ENCODE results near the gene DDC.
A peak's percentile ranks its signal among the peaks of the same experiment; 100 is the strongest.
"Not testable (repeated sequence)": the region's sequence is repeated elsewhere in the genome, so short reads cannot be mapped to it uniquely, and the experiment has no call there.

The DDC gene

GRCh38 chr7:50479743-50480517 is 85.3 kb downstream of the DDC start:
- no peak for DNase-seq

DNA sequence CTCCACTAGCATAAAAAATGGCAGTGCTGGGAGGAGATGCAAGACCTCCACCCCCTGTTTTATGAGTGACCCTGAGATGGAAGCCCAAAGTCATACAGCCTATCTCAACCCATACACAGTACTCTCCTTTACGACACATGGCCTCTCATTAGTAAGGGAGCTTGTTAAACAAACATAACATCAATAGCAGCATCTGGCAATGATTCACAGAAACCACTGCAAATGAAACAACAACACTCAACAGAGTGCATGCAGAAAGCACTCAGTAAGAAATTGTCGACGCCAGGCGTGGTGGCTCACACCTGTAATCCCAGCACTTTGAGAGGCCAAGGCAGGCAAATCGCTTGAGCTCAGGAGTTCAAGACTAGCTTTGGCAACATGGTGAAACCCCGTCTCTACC is 87.6 kb downstream of the DDC start:
- no peak for DNase-seq

DNA sequence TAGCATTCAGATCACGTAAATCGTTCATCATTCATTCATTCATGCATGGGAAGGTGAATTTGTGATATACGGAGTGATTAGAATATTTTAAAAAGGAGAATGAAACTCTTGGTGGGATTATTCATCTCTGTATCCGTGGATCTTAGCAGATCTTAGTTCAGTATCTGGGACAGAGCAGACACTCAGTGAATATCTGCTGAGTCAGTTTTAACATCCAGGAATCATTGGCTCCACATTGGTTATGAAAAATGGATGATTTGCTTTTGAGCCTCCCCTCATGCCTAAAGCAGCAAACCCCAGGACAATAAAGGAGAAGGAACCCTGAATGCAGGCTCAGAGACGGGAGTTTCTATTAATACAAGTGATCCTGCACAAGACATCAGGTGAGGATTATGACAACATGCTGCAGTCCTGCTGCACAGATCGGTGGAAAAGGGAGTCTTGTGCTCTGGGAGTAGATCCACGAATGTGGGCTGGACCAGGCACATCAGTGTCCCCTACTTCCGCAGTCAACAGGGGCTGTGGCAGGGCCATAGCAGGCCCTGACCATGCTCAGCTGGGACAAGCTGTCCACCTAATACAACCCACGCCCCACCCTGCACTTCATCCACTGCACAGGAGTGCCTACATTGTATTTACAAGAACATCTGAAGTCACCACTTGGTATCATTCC is 88.1 kb downstream of the DDC start:
- no peak for DNase-seq

DNA sequence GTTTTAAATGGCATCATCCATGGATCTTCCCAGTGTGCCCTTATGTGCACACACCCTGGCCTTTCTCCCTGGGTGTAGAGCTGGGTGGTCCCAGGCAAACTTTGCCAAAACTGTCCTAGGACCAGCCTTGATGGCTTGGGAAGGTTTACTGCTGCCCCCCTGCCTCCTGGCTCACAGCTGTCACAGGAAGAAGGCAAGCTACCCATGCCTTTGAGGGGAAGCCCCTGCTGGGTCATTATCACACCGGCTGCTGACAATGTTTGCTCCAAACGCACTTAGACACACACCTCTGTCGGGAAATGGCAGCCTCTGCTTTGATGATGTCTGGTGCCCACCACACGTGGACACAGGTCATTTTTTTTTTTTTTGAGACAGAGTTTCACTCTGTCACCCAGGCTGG is 89.9 kb downstream of the DDC start:
- DNase-seq: no peak

DNA sequence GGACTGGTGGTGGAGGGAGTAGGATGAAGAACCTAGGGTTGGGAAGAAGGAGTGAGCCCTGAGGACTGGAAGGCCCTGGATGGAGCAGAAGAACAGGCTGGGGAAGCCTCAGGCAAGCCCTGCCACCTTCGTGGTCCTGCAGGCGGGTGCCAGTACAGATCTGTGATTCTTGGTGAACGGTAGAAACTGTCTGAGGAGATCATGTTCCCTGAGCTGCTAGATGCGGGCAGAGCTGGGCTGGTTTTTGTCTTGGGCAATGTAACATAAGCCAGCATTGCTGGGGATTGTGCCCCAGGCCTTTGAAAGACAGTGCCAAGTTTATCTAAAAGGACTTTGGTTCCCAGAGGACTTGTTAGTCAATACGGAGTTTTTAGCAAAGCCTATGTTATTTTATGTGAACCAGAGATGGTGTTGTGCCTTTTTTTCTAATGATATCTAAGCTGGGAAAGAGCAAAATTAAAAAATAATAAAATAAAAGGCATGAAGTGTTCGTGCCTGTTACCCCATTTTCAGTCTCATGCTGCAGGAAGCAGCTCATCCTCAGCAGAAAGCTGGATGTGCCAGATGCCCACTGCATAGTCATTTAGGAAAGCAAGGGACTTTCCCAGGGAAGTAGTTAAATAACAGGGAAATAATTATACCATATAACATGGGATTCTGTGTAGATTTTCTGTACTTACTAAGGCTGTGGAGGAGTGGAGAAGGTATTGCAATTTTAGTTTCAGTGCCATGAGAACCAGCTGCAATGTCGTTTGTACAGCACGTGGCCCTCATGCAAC is 90.6 kb downstream of the DDC start:
- no peak for DNase-seq

- DNase-seq: no peak
These were observed 91.7 kb downstream of the DDC start for GRCh38 chr7:50473531-50473930.

DNA sequence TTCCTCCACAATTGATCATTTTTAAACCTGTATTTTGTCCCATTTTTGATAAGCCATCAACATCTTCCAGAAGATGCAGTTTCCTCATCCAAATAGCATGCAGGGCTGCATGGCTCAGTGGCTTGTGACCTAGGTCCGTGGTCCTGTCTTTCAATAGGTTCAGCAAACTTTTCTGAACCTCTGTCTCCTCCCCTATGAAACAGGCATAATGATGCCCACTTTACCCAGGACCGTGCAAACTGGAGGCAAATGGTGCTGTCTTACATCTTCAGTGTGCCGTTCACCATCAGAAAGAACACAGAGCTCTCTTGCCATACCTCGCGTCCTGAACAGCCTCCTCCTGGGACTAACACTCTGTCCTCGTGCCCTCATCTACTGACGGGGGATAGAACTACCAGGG is 92.8 kb downstream of the DDC start:
- DNase-seq: no peak

- DNase-seq: no peak
These were observed 93.2 kb downstream of the DDC start for GRCh38 chr7:50471970-50472369.

- no peak for DNase-seq
These were observed 94.7 kb downstream of the DDC start for GRCh38 chr7:50470250-50471163.

DNA sequence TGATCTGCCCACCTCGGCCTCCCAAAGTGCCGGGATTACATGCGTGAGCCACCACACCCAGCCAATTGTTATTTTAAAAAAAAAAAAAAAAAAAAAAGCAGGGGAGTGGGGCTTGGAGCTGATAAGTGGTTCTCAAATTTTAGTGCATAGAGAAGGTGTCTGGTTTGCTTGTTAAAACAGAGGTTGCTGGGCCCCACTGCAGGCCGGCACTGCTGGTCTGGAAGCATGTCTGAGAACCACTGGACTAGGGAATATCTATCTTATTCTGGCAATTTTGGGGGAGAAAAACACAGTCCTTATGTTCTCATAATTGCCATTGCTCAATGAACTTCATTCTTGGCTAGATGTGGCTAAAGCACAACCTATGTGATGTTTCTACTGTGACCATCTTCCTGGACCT is 96.0 kb downstream of the DDC start:
- DNase-seq: no peak

- DNase-seq: peak; percentile 46
These were observed 97.2 kb downstream of the DDC start for GRCh38 chr7:50467817-50468610.

GRCh38 chr7:50466815-50467585 is 98.2 kb downstream of the DDC start:
- DNase-seq: no peak

DNA sequence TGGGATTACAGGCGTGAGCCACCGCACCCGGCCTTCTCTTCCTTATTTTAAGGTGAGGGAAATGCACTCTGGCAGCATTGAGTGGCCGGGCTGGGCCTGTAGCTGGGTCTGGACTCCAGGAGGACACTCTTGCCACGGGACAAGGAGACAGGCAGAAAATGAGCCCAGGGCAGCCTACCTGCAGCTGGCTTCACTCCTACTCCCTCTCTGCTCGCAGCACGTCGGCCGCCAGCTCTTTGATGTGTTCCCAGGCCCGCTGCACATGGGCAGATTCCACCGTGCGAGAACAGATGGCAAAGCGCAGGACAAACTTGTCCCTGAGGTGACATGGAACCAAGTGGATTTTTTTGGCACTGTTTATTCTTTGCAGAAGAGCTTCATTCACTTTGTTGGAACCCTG is 102.2 kb downstream of the DDC start:
- DNase-seq: no peak

- no peak for DNase-seq
These were observed 102.8 kb downstream of the DDC start for GRCh38 chr7:50462361-50462760.

- DNase-seq: no peak
These were observed 103.5 kb downstream of the DDC start for GRCh38 chr7:50461695-50462094.

GRCh38 chr7:50459183-50459582 is 106.0 kb downstream of the DDC start:
- not testable (repeated sequence) for DNase-seq

- not testable (repeated sequence) for DNase-seq
These were observed 106.6 kb downstream of the DDC start for GRCh38 chr7:50458651-50459050.

GRCh38 chr7:50456371-50457123 is 108.7 kb downstream of the DDC start:
- DNase-seq: no peak

DNA sequence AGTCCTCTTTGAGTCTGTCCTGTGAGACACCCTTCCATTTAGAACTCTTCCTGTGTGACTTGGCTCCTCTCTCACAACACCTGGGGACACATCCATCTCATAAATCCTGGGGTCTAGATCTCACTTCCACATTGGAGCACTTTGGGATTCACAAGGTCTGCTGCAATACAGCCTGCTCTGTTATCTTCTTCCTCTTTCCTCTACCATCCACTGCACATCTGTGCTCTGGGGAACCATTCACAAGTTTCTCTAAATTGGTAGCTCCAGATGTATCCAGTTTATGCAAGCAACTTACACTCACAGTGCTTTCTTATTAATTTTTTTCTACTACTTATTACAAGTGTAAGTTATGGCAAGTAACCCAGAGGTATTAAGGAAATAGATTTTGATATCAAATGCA is 109.5 kb downstream of the DDC start:
- DNase-seq: no peak

DNA sequence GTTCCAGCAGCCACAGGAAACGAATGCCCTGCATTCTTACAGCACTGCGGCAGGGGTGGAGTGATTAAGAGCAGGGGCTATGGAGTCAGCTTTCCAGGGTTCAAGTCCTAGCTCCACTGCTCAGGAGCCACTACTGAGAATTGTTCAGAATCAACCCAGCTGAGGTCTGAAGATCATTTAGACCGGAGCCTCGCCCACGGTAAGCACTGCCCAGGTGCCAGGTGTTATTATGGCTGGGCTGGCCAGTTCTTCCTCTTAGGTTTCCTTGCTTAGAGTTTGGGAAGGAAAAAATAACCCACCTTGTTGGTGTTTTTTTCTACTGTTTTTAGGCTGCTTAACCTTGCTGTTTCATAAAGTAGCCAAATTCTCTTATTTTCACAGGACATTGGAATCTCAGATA is 110.2 kb downstream of the DDC start:
- DNase-seq: no peak
